ENCODE data around the gene TMEM217. TPM values are rescaled to one million over a fixed set of nuclear protein-coding genes. Genes with fewer than 3 reads are reported as not detected.

The TMEM217 gene
- total and polyA plus RNA-seq, 2 of the 8 experiments (the other 6 are each of a cell fraction or from before 2014, with no cell fraction given), result 0.60 to 1.1 TPM

GRCh38 chr6:37177935-37178517, 79.9 kb downstream of the TMEM217 start (continued):
- TF ChIP-seq ASH2L (IDR thresholded peaks at IDR 0.05; ENCODE audit: low read length), result no peak
- no peak for TF ChIP-seq CHD2 (IDR thresholded peaks at IDR 0.05; ENCODE audit: low read length)
- TF ChIP-seq HDAC6 (IDR thresholded peaks at IDR 0.05; ENCODE audit: low read depth, low read length), result no peak
- TF ChIP-seq TAF7 (optimal IDR thresholded peaks at IDR 0.05; ENCODE audit: borderline replicate concordance, low read depth, low read length), result no peak
